Activated CD8-positive, alpha-beta T cell treated with anti-CD3 and anti-CD28 coated beads for 36 hours (primary cell): ENCODE data around the gene KRT10. TPM values are rescaled to one million over a fixed set of nuclear protein-coding genes. Genes with fewer than 3 reads are reported as not detected.

Source experiments
- ATAC-seq: fragments of 200-7000 bp; cut with Tn5 transposase; one replicate; pipeline ENCODE4 v1.10.0; 2021; ENCODE audit warnings: mild to moderate bottlenecking, moderate library complexity
- CTCF ChIA-PET: fragments of 350-600 bp; sonication (Branson Sonifier 250); formaldehyde crosslinking; loops from one replicate; lab custom pipeline; 2021; ENCODE audit warnings: antibody characterized with exemption; lab: Charles Lee
- POLR2A ChIA-PET: fragments of 350-600 bp; sonication (Branson Sonifier 250); formaldehyde crosslinking; loops from one replicate; lab custom pipeline; 2021; ENCODE audit warnings: antibody characterized with exemption; lab: Charles Lee
- DNase-seq: peaks from one replicate; pipeline ENCODE4 v3.0.0-alpha.2; 2020
- H3K27ac Mint-ChIP-seq: one replicate; pipeline ENCODE4 v1.8.0; 2021; ENCODE audit warnings: mild to moderate bottlenecking, mixed read lengths
- H3K27me3 Mint-ChIP-seq: one replicate; pipeline ENCODE4 v1.8.0; 2021; ENCODE audit warnings: mixed read lengths
- H3K36me3 Mint-ChIP-seq: one replicate; pipeline ENCODE4 v1.8.0; 2021; ENCODE audit warnings: low read depth, mixed read lengths
- H3K4me1 Mint-ChIP-seq: one replicate; pipeline ENCODE4 v1.8.0; 2021; ENCODE audit warnings: low read depth, mixed read lengths
- H3K4me3 Mint-ChIP-seq: one replicate; pipeline ENCODE4 v1.8.0; 2021; ENCODE audit warnings: mild to moderate bottlenecking, moderate library complexity, mixed read lengths
- H3K9me3 Mint-ChIP-seq: one replicate; pipeline ENCODE4 v1.8.0; 2021; ENCODE audit warnings: mixed read lengths
- intact Hi-C: fragments of 100-400 bp; cut with micrococcal nuclease; formaldehyde crosslinking; loops from one replicate; pipeline ENCODE4 v1.10.0; 2022
- total RNA-seq, 2 experiments: library from RNA; stranded (reverse); gene quantifications; one replicate each; pipeline ENCODE4 v1.2.3, GENCODE V29; 2021
- TF ChIP-seq, protein P1 (sequence below): fragments of 200-600 bp; IDR thresholded peaks from one replicate; pipeline ENCODE4 v1.8.0; 2022; ENCODE audit warnings: antibody characterized with exemption, mild to moderate bottlenecking

Gene KRT10
- total RNA-seq, 2 experiments from 2014 or later = 26.9 to 31.3 TPM

DNA sequence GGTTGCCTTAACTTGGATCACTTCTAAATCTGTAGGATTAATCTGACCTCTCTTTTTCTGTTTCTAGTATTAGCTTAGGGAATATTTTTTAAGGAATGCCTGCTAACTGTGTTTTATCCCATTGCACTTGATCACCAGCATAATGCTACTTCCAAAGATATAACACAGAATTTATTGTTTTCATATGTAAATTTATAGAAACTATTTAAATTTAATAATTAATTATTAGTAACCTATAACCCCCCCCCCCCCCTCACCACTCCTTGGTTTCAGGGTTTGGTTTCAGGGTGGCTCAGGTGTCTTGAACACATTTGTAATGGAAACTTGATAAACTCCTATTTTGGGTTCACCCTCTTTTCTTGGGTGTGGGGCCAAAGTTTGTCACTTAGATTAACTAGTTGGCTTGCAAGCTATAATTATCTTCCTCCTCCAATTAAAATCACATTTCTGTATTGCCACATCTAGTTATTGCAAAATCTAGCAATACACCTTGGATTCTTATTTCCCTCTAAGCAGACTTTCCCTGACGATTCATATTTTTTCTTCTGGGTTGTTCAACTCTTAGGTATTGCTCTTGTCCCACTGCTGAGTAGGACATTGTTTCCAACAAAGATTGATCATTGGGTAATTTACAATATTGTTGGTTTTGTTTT, 26.3 kb upstream of the KRT10 start:
- no peak for ATAC-seq
- TF ChIP-seq, protein P1, sequence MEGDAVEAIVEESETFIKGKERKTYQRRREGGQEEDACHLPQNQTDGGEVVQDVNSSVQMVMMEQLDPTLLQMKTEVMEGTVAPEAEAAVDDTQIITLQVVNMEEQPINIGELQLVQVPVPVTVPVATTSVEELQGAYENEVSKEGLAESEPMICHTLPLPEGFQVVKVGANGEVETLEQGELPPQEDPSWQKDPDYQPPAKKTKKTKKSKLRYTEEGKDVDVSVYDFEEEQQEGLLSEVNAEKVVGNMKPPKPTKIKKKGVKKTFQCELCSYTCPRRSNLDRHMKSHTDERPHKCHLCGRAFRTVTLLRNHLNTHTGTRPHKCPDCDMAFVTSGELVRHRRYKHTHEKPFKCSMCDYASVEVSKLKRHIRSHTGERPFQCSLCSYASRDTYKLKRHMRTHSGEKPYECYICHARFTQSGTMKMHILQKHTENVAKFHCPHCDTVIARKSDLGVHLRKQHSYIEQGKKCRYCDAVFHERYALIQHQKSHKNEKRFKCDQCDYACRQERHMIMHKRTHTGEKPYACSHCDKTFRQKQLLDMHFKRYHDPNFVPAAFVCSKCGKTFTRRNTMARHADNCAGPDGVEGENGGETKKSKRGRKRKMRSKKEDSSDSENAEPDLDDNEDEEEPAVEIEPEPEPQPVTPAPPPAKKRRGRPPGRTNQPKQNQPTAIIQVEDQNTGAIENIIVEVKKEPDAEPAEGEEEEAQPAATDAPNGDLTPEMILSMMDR = no peak
- H3K4me1 Mint-ChIP-seq = no peaks in the 10 kb centered on the region
- ChIA-PET CTCF (no interaction called here), POLR2A (interaction anchor here (1.1 kb wide), 1 partner anchor 201 kb away, joined by 3 read pairs; the partner anchor contains the start of gene SMARCE1)
- no peak for DNase-seq
- peaks cover 33% of the 10 kb centered on the region for H3K27me3 Mint-ChIP-seq
- no peaks in the 10 kb centered on the region for H3K36me3 Mint-ChIP-seq
- H3K4me3 Mint-ChIP-seq = no peak overlapping the region
- no peak overlapping the region for H3K27ac Mint-ChIP-seq
- H3K9me3 Mint-ChIP-seq = no peaks in the 10 kb centered on the region
- intact Hi-C loops = no loop called here

DNA sequence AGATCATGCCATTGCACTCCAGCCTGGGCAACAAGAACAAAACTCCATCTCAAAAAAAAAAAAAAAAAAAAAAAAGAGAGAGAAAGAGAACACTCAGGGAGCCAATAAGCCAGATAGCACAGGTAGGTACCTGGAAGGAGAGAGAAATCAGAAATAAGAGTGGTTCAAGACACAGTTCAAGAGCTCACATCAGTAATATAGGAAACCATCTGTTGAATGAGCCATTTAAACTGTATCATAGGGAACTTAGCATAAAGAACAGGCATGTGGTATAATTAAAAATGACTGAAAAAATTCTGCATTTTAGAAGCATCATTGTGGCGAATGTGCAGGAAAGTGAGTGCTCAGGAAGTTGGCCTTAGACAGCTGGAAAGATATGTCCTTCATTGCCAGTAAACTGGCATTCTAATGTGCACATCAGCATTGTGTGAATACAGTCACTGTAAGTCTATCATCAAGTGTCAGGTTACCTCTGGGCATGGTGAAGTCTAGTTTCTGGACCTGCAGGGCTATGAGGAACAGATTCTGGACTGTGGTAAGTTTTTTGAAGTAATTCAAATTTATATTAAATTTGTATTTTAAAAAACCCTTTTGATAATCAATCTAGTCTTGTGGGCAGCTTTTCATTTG, 24.2 kb upstream of the KRT10 start:
- H3K27ac Mint-ChIP-seq = no peak overlapping the region
- TF ChIP-seq, protein P1 = no peak
- no peaks in the 10 kb centered on the region for H3K36me3 Mint-ChIP-seq
- no peaks in the 10 kb centered on the region for H3K9me3 Mint-ChIP-seq
- CTCF ChIA-PET = interaction anchor here (1.2 to 1.4 kb wide), 3 partner anchors 11 to 816 kb away, joined by 3 read pairs; no protein-coding TSS in a partner anchor
- intact Hi-C loops = no loop called here
- no peak for ATAC-seq
- DNase-seq = no peak
- H3K27me3 Mint-ChIP-seq = peaks cover 28% of the 10 kb centered on the region
- no peaks in the 10 kb centered on the region for H3K4me1 Mint-ChIP-seq
- no peak overlapping the region for H3K4me3 Mint-ChIP-seq
- POLR2A ChIA-PET = interaction anchor here (0.6 to 0.8 kb wide), 2 partner anchors 12 to 24 kb away, joined by 3 to 4 read pairs; partner anchors contain the start of gene KRT10

DNA sequence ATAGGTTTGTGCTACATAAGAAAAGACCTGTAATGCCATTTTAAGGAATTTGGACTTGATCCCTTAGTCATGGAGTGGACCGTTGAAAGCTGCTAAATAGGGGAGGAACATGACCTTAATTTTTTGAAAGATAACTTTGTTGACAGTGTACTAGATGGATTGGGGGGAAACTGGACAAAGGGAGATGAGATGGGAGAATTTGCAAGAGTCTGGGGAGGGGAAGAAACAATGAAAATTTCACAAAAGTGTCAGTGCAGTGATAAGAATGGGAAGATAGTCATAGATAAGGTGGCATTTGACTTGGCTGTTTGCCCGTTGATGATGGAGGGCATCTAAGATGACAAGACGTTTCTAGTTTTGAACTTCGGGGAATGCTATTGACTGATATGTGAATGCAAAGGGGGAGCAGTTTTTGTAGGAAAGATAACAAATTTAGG, 22.3 kb upstream of the KRT10 start:
- H3K4me1 Mint-ChIP-seq = no peaks in the 10 kb centered on the region
- no peak overlapping the region for H3K27ac Mint-ChIP-seq
- DNase-seq = no peak
- ATAC-seq = no peak
- no peaks in the 10 kb centered on the region for H3K9me3 Mint-ChIP-seq
- no peak overlapping the region for H3K4me3 Mint-ChIP-seq
- H3K36me3 Mint-ChIP-seq = no peaks in the 10 kb centered on the region
- peaks cover 25% of the 10 kb centered on the region for H3K27me3 Mint-ChIP-seq
- POLR2A ChIA-PET = no interaction called here
- CTCF ChIA-PET = interaction anchor here (1.4 kb wide), 1 partner anchor 19 kb away, joined by 3 read pairs; no protein-coding TSS in a partner anchor
- intact Hi-C loops = no loop called here
- TF ChIP-seq, protein P1 = no peak

DNA sequence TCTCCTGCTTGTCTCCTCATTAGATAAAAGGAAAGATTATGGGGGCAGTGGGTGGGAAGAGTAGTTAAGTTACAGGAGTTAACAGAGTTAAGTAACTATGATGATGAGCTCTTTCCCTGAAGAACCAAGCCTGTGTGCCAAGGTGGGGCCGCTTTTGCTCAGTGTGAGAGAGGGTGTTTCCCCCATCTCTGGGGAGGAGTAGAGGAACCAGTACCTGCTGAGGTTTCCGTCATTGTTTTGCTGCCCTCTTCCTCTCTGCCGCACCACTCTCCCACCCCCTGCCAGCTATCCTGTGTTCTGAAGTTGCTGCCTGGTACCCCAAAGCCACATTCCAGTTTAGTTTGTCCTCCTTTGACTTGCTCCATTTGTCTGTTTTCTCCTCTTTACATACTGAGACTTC, 20.8 kb upstream of the KRT10 start:
- intact Hi-C loops = no loop called here
- POLR2A ChIA-PET = interaction anchor here (0.7 kb wide), 1 partner anchor 20 kb away, joined by 3 read pairs; no protein-coding TSS in a partner anchor

More for the DNA sequence above, 20.8 kb upstream of the KRT10 start:
- Mint-ChIP-seq H3K4me3 (no peak overlapping the region), H3K27ac (no peak overlapping the region), H3K9me3 (no peaks in the 10 kb centered on the region), H3K4me1 (no peaks in the 10 kb centered on the region), H3K27me3 (peaks cover 22% of the 10 kb centered on the region), H3K36me3 (no peaks in the 10 kb centered on the region)
- ATAC-seq (no peak), DNase-seq (no peak)
- TF ChIP-seq, protein P1 = no peak
- CTCF ChIA-PET = interaction anchor here (0.7 to 1.1 kb wide), 2 partner anchors 14 to 820 kb away, joined by 3 to 6 read pairs; no protein-coding TSS in a partner anchor
